ENCODE measurements around the gene OSBPL7. TPM values are rescaled to one million over a fixed set of nuclear protein-coding genes. Genes with fewer than 3 reads are reported as not detected.

OSBPL7 gene
- total and polyA plus RNA-seq, 2 of the 8 experiments (the other 6 are each of a cell fraction or from before 2014, with no cell fraction given): 7.2 to 8.9 TPM

DNA sequence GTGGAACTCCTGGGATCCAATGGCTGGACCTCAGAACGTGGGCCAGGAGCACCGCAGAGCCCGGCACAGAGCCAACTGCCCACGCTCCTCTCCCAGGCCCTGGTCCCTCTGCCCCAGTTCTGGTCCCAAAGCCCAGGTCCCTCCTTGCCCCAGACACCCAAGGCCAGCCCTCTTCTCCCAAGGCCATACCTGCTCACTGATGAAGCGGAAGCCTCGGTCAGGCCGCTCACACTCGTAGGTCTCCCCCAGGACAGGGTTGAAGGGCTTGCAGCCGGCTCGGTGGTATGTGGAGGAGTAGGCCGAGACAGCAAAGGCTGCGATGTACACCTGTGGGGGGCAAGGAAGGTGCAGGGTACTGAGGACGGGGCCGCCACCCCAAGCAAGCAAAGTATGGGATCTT is 8.5 kb downstream of the OSBPL7 start:
- H2AK5ac ChIP-seq (ENCODE audit: low read depth, low read length): no peak overlapping the region
- H2BK5ac ChIP-seq (ENCODE audit: low read depth, low read length): no peak overlapping the region
- H3K9ac ChIP-seq (replicated peaks in 1 of 4; ENCODE audit: extremely low read depth in 1 of 4, low read depth in 3 of 4, low read length in 3 of 4): no peak overlapping the region
- no peak overlapping the region for H3K27ac ChIP-seq (ENCODE audit: low read depth, low read length)
- DNase-seq (ENCODE audit: low read depth in 1 of 2, low spot score in 2 of 2): no peak
- no peak overlapping the region for H3K18ac ChIP-seq (ENCODE audit: extremely low read depth, low read length)
- H3K4me2 ChIP-seq (ENCODE audit: insufficient read depth in 1 of 2, low read depth in 2 of 2, low read length in 2 of 2): no peak overlapping the region
- H3K4ac ChIP-seq (replicated peaks; ENCODE audit: insufficient read length, low read depth, low read length): no peak overlapping the region
- H2BK20ac ChIP-seq (ENCODE audit: low read length): no peak overlapping the region
- H3K36me3 ChIP-seq (ENCODE audit: control insufficient read depth in 2 of 4, insufficient read depth in 4 of 4, low read length in 3 of 4): peaks cover 0 to 2% (median 0%) of the 10 kb centered on the region in 4 experiments; a peak in 1 of 8 replicates
- no peak overlapping the region for H2BK12ac ChIP-seq (ENCODE audit: low read depth, low read length)
- no peaks in the 10 kb centered on the region; a peak in 1 of 7 replicates for H3K4me1 ChIP-seq (replicated peaks in 1 of 4; ENCODE audit: control insufficient read depth in 3 of 4, insufficient read depth in 4 of 4, low read length in 3 of 4)
- peaks cover 0 to 3% of the 10 kb centered on the region in 2 experiments for H4K20me1 ChIP-seq (replicated peaks in 1 of 2; ENCODE audit: control insufficient read depth in 1 of 2, insufficient read depth in 2 of 2, low read length in 2 of 2)
- CTCF ChIA-PET (ENCODE audit: partially characterized antibody): interaction anchor here (1.4 to 1.8 kb wide), 2 partner anchors 9 to 71 kb away, joined by 3 to 5 read pairs; partner anchors contain the start of gene OSBPL7
- H2BK15ac ChIP-seq (ENCODE audit: low read length): no peak overlapping the region
- no peaks in the 10 kb centered on the region for H3K27me3 ChIP-seq (replicated peaks in 1 of 4; ENCODE audit: control insufficient read depth in 3 of 4, extremely low read depth in 1 of 4, insufficient read depth in 3 of 4, low read length in 3 of 4)
- POLR2A ChIA-PET (ENCODE audit: partially characterized antibody): no interaction called here
- H3K79me1 ChIP-seq (ENCODE audit: low read depth, low read length): no peaks in the 10 kb centered on the region; the same call in none of the 2 replicates
- H4K8ac ChIP-seq (ENCODE audit: extremely low read depth, insufficient read depth, low read length): no peak overlapping the region
- no peak overlapping the region for H3K56ac ChIP-seq (replicated peaks; ENCODE audit: insufficient read length, low read depth, low read length)
- 89% methylated on average over 14 of the region's 14 CpGs; no CpG with 5 or more reads in 1 of the 2 experiments for WGBS, 2 experiments (ENCODE audit: extremely low coverage in 1 of 2, insufficient coverage in 1 of 2, insufficient read length in 1 of 2, insufficient replicate concordance in 2 of 2, low coverage in 1 of 2, low lambda C conversion rate in 2 of 2, missing lambda C conversion rate in 1 of 2)
- H3K4me3 ChIP-seq (ENCODE audit: extremely low read depth in 1 of 4, insufficient read depth in 2 of 4, low read depth in 3 of 4, low read length in 4 of 4): no peak overlapping the region
- no peaks in the 10 kb centered on the region for H3K9me3 ChIP-seq (ENCODE audit: insufficient read depth in 2 of 2, low read depth in 1 of 2, low read length in 1 of 2)
- H4K5ac ChIP-seq (ENCODE audit: insufficient read length, low read depth, low read length): no peak overlapping the region
- H2BK120ac ChIP-seq (replicated peaks; ENCODE audit: low read depth, low read length): no peak overlapping the region
- no peak for FAIRE-seq
- H3K79me2 ChIP-seq (ENCODE audit: control insufficient read depth in 1 of 2, insufficient read depth in 2 of 2, low read length in 2 of 2): no peaks in the 10 kb centered on the region
- H3K23ac ChIP-seq (ENCODE audit: insufficient read length): no peak overlapping the region
- H3K23me2 ChIP-seq (ENCODE audit: low read depth, low read length): no peaks in the 10 kb centered on the region
- H3K14ac ChIP-seq (ENCODE audit: insufficient read length): no peak overlapping the region
- H4K91ac ChIP-seq (replicated peaks; ENCODE audit: insufficient read length, low read length): no peak overlapping the region
- no peak overlapping the region for H2AFZ ChIP-seq (ENCODE audit: low read length)
- TF ChIP-seq CREB1 (IDR thresholded peaks at IDR 0.05) (no peak), YY1 (IDR thresholded peaks at IDR 0.05; ENCODE audit: low read depth, low read length) (no peak), ZNF274 (IDR thresholded peaks at IDR 0.05; ENCODE audit: borderline replicate concordance, extremely low read depth, low read length) (no peak), POLR2A (IDR thresholded peaks at IDR 0.05; ENCODE audit: control extremely low read depth in 1 of 2, low read depth in 2 of 2, low read length in 2 of 2) (no peak), NANOG (IDR thresholded peaks at IDR 0.05; ENCODE audit: insufficient read depth, low read depth, low read length, poor library complexity, severe bottlenecking) (no peak), KDM5A (IDR thresholded peaks at IDR 0.05; ENCODE audit: low read length) (no peak), NRF1 (IDR thresholded peaks at IDR 0.05; ENCODE audit: low read depth, low read length) (no peak), CBX5 (IDR thresholded peaks at IDR 0.05; ENCODE audit: low read depth, low read length) (no peak), RAD21 (IDR thresholded peaks at IDR 0.05 in 1 of 2, conservative IDR thresholded peaks at IDR 0.05 in 1 of 2; ENCODE audit: low read depth in 2 of 2, low read length in 2 of 2) (no peak), TAF7 (optimal IDR thresholded peaks at IDR 0.05; ENCODE audit: borderline replicate concordance, low read depth, low read length) (no peak), RNF2 (IDR thresholded peaks at IDR 0.05; ENCODE audit: borderline replicate concordance, low read depth, low read length, missing control alignments, poor library complexity, severe bottlenecking) (no peak)
- TF ChIP-seq, protein P1, sequence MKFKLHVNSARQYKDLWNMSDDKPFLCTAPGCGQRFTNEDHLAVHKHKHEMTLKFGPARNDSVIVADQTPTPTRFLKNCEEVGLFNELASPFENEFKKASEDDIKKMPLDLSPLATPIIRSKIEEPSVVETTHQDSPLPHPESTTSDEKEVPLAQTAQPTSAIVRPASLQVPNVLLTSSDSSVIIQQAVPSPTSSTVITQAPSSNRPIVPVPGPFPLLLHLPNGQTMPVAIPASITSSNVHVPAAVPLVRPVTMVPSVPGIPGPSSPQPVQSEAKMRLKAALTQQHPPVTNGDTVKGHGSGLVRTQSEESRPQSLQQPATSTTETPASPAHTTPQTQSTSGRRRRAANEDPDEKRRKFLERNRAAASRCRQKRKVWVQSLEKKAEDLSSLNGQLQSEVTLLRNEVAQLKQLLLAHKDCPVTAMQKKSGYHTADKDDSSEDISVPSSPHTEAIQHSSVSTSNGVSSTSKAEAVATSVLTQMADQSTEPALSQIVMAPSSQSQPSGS (IDR thresholded peaks at IDR 0.05; ENCODE audit: low read length): no peak
